HG02852 (cell line): ENCODE measurements around the gene ABHD8.

ENCODE experiments used
- ATAC-seq: cut with Tn5 transposase; IDR thresholded peaks from one replicate; pipeline ENCODE4 v1.9.1; 2021; ENCODE audit warnings: mild to moderate bottlenecking, moderate library complexity; ENCODE audit not compliant: unreplicated experiment

ABHD8 gene

GRCh38 chr19:17243830-17244617 is 59.2 kb downstream of the ABHD8 start:
- ATAC-seq, result no peak

- no peak for ATAC-seq
Observed at GRCh38 chr19:17243211-17243829, 59.9 kb downstream of the ABHD8 start.

GRCh38 chr19:17242431-17243208 is 60.6 kb downstream of the ABHD8 start:
- ATAC-seq, result no peak
